CD4-positive, alpha-beta T cell treated with Interleukin-21 for 1 hour (primary cell): ENCODE measurements around the gene TIAM2.
"Not testable (repeated sequence)": the region's sequence is repeated elsewhere in the genome, so short reads cannot be mapped to it uniquely, and the experiment has no call there.

Experiments used
- DNase-seq: peaks from one replicate; pipeline ENCODE4 v3.0.0-alpha.2; 2020

The TIAM2 gene

GRCh38 chr6:155171747-155172449 lies 176.8 kb downstream of the TIAM2 start:
- no peak for DNase-seq

- no peak for DNase-seq
Measured at GRCh38 chr6:155173488-155173887, 178.4 kb downstream of the TIAM2 start.

GRCh38 chr6:155174576-155175211 lies 179.6 kb downstream of the TIAM2 start:
- peak; percentile 83 for DNase-seq

GRCh38 chr6:155177363-155177961 lies 182.3 kb downstream of the TIAM2 start:
- peak; percentile 67 for DNase-seq

- DNase-seq = no peak
Measured at GRCh38 chr6:155181498-155181897, 186.4 kb downstream of the TIAM2 start.

GRCh38 chr6:155182103-155182502 lies 187.0 kb downstream of the TIAM2 start:
- no peak for DNase-seq

- DNase-seq = no peak
Measured at GRCh38 chr6:155183095-155183494, 188.0 kb downstream of the TIAM2 start.

GRCh38 chr6:155185041-155185440 lies 189.9 kb downstream of the TIAM2 start:
- not testable (repeated sequence) for DNase-seq

- no peak for DNase-seq
Measured at GRCh38 chr6:155185544-155185943, 190.4 kb downstream of the TIAM2 start.

GRCh38 chr6:155186052-155186658 lies 191.0 kb downstream of the TIAM2 start:
- no peak for DNase-seq

GRCh38 chr6:155187106-155187505 lies 192.0 kb downstream of the TIAM2 start:
- DNase-seq = no peak

- no peak for DNase-seq
Measured at GRCh38 chr6:155187994-155188706, 193.0 kb downstream of the TIAM2 start.

GRCh38 chr6:155188707-155189496 lies 193.8 kb downstream of the TIAM2 start:
- peak; percentile 15 for DNase-seq

- no peak for DNase-seq
Measured at GRCh38 chr6:155190677-155191076, 195.6 kb downstream of the TIAM2 start.

GRCh38 chr6:155193526-155193925 lies 198.4 kb downstream of the TIAM2 start:
- DNase-seq = no peak

GRCh38 chr6:155194399-155194798 lies 199.3 kb downstream of the TIAM2 start:
- DNase-seq = no peak

- no peak for DNase-seq
Measured at GRCh38 chr6:155195903-155196302, 200.8 kb downstream of the TIAM2 start.

GRCh38 chr6:155196911-155197310 lies 201.8 kb downstream of the TIAM2 start:
- no peak for DNase-seq

- no peak for DNase-seq
Measured at GRCh38 chr6:155197932-155198331, 202.8 kb downstream of the TIAM2 start.

GRCh38 chr6:155200012-155200411 lies 204.9 kb downstream of the TIAM2 start:
- DNase-seq = no peak

- DNase-seq = no peak
Measured at GRCh38 chr6:155201461-155202226, 206.5 kb downstream of the TIAM2 start.

GRCh38 chr6:155207223-155207622 lies 212.1 kb downstream of the TIAM2 start:
- no peak for DNase-seq
